Fibroblast of gingiva (primary cell): ENCODE measurements around the gene VSX1.
A peak's percentile ranks its signal among the peaks of the same experiment; 100 is the strongest.

Experiments used
- DNase-seq: peaks from one replicate; pipeline ENCODE4 v3.0.0-alpha.2; 2011; ENCODE audit warnings: low read depth

VSX1 gene

DNA sequence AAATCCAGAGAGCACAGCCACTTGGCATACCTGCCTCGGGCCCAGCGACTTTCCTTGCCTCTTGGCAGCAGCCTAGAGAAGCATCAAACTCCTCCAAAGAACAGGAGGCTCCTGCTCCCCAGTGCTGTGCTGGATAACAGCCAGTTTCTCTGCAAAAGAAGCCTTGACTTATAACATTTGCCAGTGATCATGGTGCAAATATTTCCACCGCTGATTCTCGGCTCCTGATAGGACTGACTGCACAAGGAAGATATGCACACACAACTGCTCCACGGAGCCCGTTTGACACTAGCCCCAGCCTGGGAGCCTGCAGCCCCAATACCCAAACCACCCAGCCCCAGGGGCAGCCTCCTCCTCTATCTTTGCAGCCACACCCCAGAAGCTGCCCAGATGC lies 41.5 kb downstream of the VSX1 start:
- DNase-seq: peak; percentile 76

GRCh38 chr20:25039697-25040437 lies 42.1 kb downstream of the VSX1 start:
- peak; percentile 97 for DNase-seq

DNA sequence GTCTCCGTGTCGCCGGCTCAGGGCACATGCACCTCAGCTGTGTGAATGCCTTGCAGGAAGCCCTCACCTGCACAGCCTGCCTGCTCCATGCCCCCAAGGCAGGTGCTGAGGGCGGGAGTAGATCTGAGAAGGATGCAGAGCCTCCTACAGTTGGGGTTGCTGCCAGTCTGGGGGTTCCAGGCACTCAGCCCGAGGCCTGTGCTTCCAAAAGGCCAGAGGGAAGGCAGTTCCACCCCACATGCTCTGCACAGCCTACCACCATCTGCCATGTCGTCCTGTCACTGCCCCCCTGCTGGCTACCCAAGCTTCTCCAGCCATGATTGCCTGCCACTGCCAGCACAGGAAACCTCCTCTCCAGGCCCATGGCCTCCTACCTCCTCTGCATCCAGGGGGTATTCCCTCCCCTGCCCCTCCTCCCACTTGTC lies 43.3 kb downstream of the VSX1 start:
- DNase-seq: no peak

- DNase-seq: no peak
Observed at GRCh38 chr20:25038103-25038410, 43.9 kb downstream of the VSX1 start.

DNA sequence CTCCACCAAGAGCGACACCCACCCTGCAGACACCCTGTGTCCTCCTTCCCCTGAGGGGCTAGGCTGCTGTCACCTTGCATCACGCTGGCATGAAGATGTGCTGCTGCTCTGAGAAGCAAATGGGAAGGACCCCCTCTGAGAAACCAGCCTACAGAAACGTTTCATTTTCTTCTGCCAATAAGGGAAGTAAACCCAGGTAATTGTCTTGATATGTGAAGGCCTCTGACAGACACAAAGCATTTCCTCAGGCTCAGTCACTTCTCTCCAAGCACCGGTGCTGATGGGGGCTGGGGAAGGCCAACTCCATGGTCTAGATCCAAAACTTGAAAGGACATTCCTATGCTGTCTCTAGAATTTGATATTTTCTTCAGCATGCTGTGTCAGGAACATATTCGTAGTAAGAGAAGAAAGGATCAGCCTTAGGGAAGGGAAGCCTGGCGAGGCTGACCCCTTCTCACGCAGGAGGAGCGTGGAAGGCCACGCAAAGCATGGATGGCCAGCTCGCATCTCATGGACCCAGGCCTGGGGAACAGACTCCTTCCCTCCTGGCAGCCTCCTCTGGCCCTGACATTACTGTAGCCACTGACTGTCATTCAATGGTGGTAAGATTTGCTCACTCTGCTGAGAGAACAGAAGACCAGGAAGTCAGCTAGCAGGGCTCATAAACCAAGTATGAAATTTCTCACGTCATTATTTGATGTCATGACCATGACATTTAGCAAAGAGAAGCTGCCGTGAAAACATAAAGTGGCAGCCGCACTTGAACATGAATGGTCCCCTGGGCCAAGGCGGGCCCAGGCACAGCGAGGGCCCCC lies 44.4 kb downstream of the VSX1 start:
- DNase-seq: peak; percentile 33

GRCh38 chr20:25036331-25036936 lies 45.5 kb downstream of the VSX1 start:
- DNase-seq: no peak

DNA sequence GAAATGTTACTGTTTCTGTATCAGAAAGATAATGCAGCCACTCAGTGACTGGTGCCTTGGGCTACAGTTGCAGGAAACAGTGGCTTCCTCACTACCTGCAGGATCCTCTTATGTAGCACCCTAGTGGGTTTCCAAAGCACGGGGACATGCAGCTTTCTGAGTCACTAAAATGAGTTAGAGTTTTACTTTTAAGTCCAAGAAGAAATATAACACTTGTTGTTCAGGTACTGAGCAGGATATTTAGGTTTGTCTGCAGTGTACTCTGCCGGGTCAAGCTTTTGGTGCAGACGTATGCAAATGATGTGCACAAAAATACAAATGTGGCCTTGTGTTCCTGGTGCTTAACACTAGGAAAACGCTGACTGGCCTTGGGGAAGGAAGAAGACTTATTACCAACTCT lies 46.0 kb downstream of the VSX1 start:
- DNase-seq: no peak

DNA sequence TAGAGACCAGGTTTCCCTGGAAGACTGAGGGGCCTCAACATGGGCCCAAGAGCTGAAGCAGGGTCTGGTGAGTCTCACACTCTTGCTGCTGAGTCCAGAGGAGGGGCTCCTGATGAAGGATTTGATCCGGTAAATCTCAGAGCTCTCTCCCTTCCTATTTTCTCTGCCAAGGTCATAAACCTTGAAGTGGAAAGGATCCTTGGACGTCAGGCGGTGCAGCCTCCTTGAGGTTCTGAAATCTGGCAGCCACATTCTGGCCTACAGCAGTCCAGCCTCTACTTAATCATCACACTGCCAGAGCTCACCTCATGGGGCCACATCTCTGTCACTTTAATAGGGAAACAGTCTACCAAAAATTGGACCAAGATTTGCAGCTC lies 48.0 kb downstream of the VSX1 start:
- no peak for DNase-seq

- DNase-seq: no peak
Observed at GRCh38 chr20:25033265-25033923, 48.5 kb downstream of the VSX1 start.

- DNase-seq: no peak
Observed at GRCh38 chr20:25032478-25033264, 49.3 kb downstream of the VSX1 start.

DNA sequence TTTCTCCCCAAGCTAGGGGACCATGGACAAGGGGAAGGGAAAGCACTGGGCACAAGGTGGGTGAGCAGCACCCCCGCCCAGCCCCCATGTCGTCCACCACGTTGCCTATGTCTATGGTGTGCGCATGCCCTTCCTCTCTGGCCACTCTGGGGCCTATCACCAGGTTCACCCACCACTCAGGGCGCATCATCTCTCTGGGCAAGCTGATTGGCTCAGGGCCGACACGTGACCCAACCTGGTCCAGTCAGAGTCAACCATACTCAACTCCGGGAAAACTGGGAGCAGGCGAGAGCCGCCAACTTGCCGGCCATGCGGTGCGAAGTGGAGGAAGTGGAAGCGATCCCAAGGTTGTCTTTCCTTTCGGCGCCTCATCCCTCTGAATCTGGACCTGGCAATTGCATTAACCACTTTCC lies 49.9 kb downstream of the VSX1 start:
- DNase-seq: no peak

DNA sequence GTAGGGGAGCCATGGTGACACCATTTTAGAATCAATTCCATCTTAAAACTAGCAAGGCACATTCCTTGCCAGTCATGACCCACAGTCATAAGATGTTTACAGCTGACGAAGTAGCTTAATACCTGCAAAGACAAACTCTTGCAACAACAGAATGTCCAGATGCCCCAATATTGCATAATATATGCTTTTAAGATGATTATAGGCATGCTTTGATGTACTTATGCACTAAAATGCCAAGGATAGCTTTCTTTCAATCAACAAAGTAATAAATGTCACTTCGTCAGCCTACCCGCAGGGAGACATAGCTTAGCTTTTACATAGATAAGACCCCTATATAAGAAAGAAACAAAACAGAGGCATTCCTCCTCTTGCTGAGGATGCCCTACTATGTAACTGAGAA lies 50.7 kb downstream of the VSX1 start:
- DNase-seq: no peak

- no peak for DNase-seq
Observed at GRCh38 chr20:25030649-25031207, 51.2 kb downstream of the VSX1 start.

GRCh38 chr20:25030007-25030648 lies 51.8 kb downstream of the VSX1 start:
- no peak for DNase-seq

DNA sequence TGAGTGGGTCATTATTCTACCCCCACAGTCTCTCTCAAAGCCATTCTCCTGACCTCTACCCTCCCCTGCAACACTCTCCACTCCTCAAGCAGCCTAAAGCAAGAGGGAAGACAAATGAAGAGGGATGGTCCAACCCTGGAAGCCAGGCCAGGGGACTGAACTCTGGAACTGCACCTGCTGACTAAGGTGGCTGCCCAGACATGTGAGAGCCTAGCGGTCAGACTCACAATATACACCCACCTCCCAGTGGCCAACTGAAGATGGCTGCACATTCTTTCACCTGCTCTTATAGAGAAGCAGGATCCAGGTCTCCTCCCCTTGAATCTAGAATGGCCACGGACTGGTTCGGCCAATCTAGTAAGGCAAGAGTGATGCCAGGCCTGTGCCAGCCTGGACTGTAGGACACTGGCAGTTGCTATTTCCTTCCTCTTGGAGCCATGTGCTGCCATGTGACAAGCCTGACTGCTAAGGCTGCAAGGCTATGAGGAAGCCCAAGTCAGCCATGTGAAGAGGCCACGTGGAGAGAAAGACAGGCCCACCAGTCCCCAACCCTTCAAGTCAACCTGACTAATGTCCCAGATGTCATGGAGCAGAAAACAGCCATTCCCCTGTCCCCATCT lies 55.8 kb downstream of the VSX1 start:
- DNase-seq: no peak
